ENCODE measurements around the gene CHPF.

CHPF gene

GRCh38 chr2:219497495-219498279, 45.9 kb downstream of the CHPF start:
- H3K14ac ChIP-seq (ENCODE audit: low read length): peak overlapping the region; percentile 76
- no peak overlapping the region for H3K23ac ChIP-seq (ENCODE audit: low read length)
- H4K8ac ChIP-seq (ENCODE audit: low read depth, low read length): peak overlapping the region; percentile 85
- peaks cover 2% of the 10 kb centered on the region for H3K9me3 ChIP-seq (ENCODE audit: insufficient read depth, low read depth, low read length)
- peak overlapping the region; percentile 28 for H3K9ac ChIP-seq (ENCODE audit: low read length)
- peak overlapping the region; percentile 76 for H3K4me3 ChIP-seq (ENCODE audit: low read depth, low read length)
- H2AFZ ChIP-seq (ENCODE audit: insufficient read depth, low read length, poor library complexity): peak overlapping the region; percentile 32
- H2AK5ac ChIP-seq (ENCODE audit: low read length): peak overlapping the region; percentile 4
- peak overlapping the region; percentile 59 for H4K12ac ChIP-seq (ENCODE audit: low read depth, low read length)
- peak; percentile 83 to 90 for DNase-seq
- no CpG with 5 or more reads among the region's 59 CpGs for WGBS (ENCODE audit: extremely low coverage, insufficient coverage, insufficient read length)
- H2BK12ac ChIP-seq (ENCODE audit: low read length): no peak overlapping the region
- peak overlapping the region; percentile 52 for H2BK120ac ChIP-seq (ENCODE audit: insufficient read depth, low read length, poor library complexity)
- H3K18ac ChIP-seq (ENCODE audit: low read length): peak overlapping the region; percentile 87
- H3K4me1 ChIP-seq (ENCODE audit: control insufficient read depth in 1 of 2, insufficient read depth in 2 of 2, low read length in 2 of 2): peaks cover 23 to 38% of the 10 kb centered on the region in 2 experiments
- H3K4ac ChIP-seq (ENCODE audit: low read depth, low read length): peak overlapping the region; percentile 31
- H3K27me3 ChIP-seq (ENCODE audit: insufficient read depth, low read length): peaks cover 16% of the 10 kb centered on the region
- H3K79me1 ChIP-seq (ENCODE audit: low read length): peaks cover 14% of the 10 kb centered on the region
- peak overlapping the region; percentile 94 for H3K4me2 ChIP-seq (ENCODE audit: low read length)
- peak overlapping the region; percentile 91 for H4K91ac ChIP-seq (ENCODE audit: low read depth, low read length)
- peak overlapping the region; percentile 76 for H3K27ac ChIP-seq (ENCODE audit: low read depth, low read length)
- peaks cover 6% of the 10 kb centered on the region for H3K79me2 ChIP-seq (ENCODE audit: control insufficient read depth, insufficient read depth, low read length, poor library complexity)
- no peaks in the 10 kb centered on the region for H3K36me3 ChIP-seq (ENCODE audit: control insufficient read depth in 1 of 2, insufficient read depth in 2 of 2, low read length in 2 of 2)
- peak overlapping the region; percentile 20 for H2BK5ac ChIP-seq (ENCODE audit: low read depth, low read length, poor library complexity)

- no peak overlapping the region for H3K18ac ChIP-seq (ENCODE audit: low read length)
- peak; percentile 55 to 58 for DNase-seq
- no peak overlapping the region for H3K4me2 ChIP-seq (ENCODE audit: low read length)
- H3K9me3 ChIP-seq (ENCODE audit: insufficient read depth, low read depth, low read length): peaks cover 2% of the 10 kb centered on the region
- peaks cover 17 to 31% of the 10 kb centered on the region in 2 experiments for H3K4me1 ChIP-seq (ENCODE audit: control insufficient read depth in 1 of 2, insufficient read depth in 2 of 2, low read length in 2 of 2)
- H4K12ac ChIP-seq (ENCODE audit: low read depth, low read length): no peak overlapping the region
- peaks cover 16% of the 10 kb centered on the region for H3K27me3 ChIP-seq (ENCODE audit: insufficient read depth, low read length)
- no peak overlapping the region for H4K8ac ChIP-seq (ENCODE audit: low read depth, low read length)
- H2AFZ ChIP-seq (ENCODE audit: insufficient read depth, low read length, poor library complexity): no peak overlapping the region
- no peak overlapping the region for H2BK5ac ChIP-seq (ENCODE audit: low read depth, low read length, poor library complexity)
- no peak overlapping the region for H3K9ac ChIP-seq (ENCODE audit: low read length)
- no CpG with 5 or more reads among the region's 61 CpGs for WGBS (ENCODE audit: extremely low coverage, insufficient coverage, insufficient read length)
- peaks cover 11% of the 10 kb centered on the region for H3K79me1 ChIP-seq (ENCODE audit: low read length)
- H3K4ac ChIP-seq (ENCODE audit: low read depth, low read length): no peak overlapping the region
- H3K27ac ChIP-seq (ENCODE audit: low read depth, low read length): no peak overlapping the region
- no peak overlapping the region for H2BK120ac ChIP-seq (ENCODE audit: insufficient read depth, low read length, poor library complexity)
- no peak overlapping the region for H3K14ac ChIP-seq (ENCODE audit: low read length)
- peaks cover 6% of the 10 kb centered on the region for H3K79me2 ChIP-seq (ENCODE audit: control insufficient read depth, insufficient read depth, low read length, poor library complexity)
- no peak overlapping the region for H4K91ac ChIP-seq (ENCODE audit: low read depth, low read length)
- no peak overlapping the region for H2AK5ac ChIP-seq (ENCODE audit: low read length)
- no peak overlapping the region for H3K23ac ChIP-seq (ENCODE audit: low read length)
- H2BK12ac ChIP-seq (ENCODE audit: low read length): no peak overlapping the region
- no peak overlapping the region for H3K4me3 ChIP-seq (ENCODE audit: low read depth, low read length)
- no peaks in the 10 kb centered on the region for H3K36me3 ChIP-seq (ENCODE audit: control insufficient read depth in 1 of 2, insufficient read depth in 2 of 2, low read length in 2 of 2)
These were observed 46.6 kb downstream of the CHPF start for GRCh38 chr2:219496825-219497494.

DNA sequence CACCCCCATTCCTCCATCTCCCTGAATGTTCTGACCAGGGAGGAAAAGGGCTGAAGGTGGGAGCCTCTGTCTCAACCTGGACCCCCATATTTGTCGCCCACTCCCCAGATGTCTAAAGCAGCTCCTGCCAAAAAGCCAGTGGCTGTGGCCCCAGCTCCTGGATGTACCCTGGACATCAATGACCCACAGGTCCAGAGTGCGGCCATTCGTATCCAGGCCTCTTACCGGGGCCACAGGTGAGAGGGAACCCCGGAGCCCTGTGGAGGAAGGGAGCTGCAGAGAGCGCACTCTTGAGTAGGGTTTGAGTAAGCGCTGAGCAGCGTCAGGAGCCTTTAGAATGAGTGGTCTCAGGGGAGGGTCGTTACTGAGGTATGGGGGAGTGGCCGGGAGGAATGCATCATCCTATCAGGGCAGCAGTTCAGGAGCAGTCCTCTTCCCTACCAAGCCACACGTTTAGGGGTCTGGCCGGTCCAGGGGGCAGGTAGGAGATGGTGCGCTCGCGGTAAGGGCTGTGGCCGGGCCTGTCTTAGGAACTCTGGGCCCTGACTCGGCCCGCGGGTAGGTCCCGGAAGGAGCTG, 47.3 kb downstream of the CHPF start:
- no peak for DNase-seq
- Histone ChIP-seq H3K36me3 (ENCODE audit: control insufficient read depth in 1 of 2, insufficient read depth in 2 of 2, low read length in 2 of 2) (no peaks in the 10 kb centered on the region), H3K27ac (ENCODE audit: low read depth, low read length) (no peak overlapping the region), H3K79me1 (ENCODE audit: low read length) (peaks cover 9% of the 10 kb centered on the region), H3K9me3 (ENCODE audit: insufficient read depth, low read depth, low read length) (peaks cover 2% of the 10 kb centered on the region), H2AK5ac (ENCODE audit: low read length) (no peak overlapping the region), H3K9ac (ENCODE audit: low read length) (no peak overlapping the region), H2BK12ac (ENCODE audit: low read length) (no peak overlapping the region), H3K4me2 (ENCODE audit: low read length) (no peak overlapping the region), H4K8ac (ENCODE audit: low read depth, low read length) (no peak overlapping the region), H3K27me3 (ENCODE audit: insufficient read depth, low read length) (peaks cover 16% of the 10 kb centered on the region), H2BK120ac (ENCODE audit: insufficient read depth, low read length, poor library complexity) (no peak overlapping the region), H2AFZ (ENCODE audit: insufficient read depth, low read length, poor library complexity) (no peak overlapping the region), H4K12ac (ENCODE audit: low read depth, low read length) (no peak overlapping the region), H3K4ac (ENCODE audit: low read depth, low read length) (no peak overlapping the region), H4K91ac (ENCODE audit: low read depth, low read length) (no peak overlapping the region), H3K14ac (ENCODE audit: low read length) (no peak overlapping the region), H3K18ac (ENCODE audit: low read length) (no peak overlapping the region), H3K79me2 (ENCODE audit: control insufficient read depth, insufficient read depth, low read length, poor library complexity) (peaks cover 6% of the 10 kb centered on the region), H3K4me1 (ENCODE audit: control insufficient read depth in 1 of 2, insufficient read depth in 2 of 2, low read length in 2 of 2) (peaks cover 11 to 25% of the 10 kb centered on the region in 2 experiments), H3K4me3 (ENCODE audit: low read depth, low read length) (no peak overlapping the region), H3K23ac (ENCODE audit: low read length) (no peak overlapping the region), H2BK5ac (ENCODE audit: low read depth, low read length, poor library complexity) (no peak overlapping the region)
- WGBS (ENCODE audit: extremely low coverage, insufficient coverage, insufficient read length): no CpG with 5 or more reads among the region's 20 CpGs

DNA sequence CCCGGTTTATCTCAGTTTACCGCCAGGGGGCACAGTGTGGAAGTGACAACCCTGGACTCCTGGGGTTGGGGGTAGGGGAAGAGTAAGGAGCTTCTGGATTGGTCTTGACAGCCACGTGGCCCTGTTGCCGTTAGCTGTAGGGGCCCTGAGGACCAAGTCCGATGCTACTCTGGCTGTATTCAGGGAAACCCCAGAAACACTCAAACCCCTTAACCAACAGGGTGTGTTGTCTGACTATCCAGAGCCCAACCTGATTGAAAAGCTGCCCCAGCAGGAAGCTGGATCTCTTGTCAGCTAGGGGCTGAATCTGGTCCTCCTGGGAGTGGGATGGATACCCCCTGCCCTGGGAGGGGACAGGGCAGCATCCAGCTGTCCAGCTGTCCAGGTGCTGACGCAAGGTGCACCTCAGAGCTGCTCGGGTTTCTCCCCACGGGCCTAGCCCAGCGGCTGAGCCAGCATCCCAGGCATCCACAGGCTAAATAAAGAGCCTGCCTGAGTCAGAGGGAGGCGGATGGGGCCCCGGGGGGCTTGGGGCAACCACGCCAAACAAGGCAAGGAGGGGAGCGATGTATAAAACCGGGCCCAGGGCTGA, 48.0 kb downstream of the CHPF start:
- H4K12ac ChIP-seq (ENCODE audit: low read depth, low read length): no peak overlapping the region
- H3K23ac ChIP-seq (ENCODE audit: low read length): no peak overlapping the region
- H3K18ac ChIP-seq (ENCODE audit: low read length): no peak overlapping the region
- H2BK12ac ChIP-seq (ENCODE audit: low read length): no peak overlapping the region
- H3K36me3 ChIP-seq (ENCODE audit: control insufficient read depth in 1 of 2, insufficient read depth in 2 of 2, low read length in 2 of 2): no peaks in the 10 kb centered on the region
- H3K27ac ChIP-seq (ENCODE audit: low read depth, low read length): no peak overlapping the region
- no peak overlapping the region for H3K4me3 ChIP-seq (ENCODE audit: low read depth, low read length)
- peaks cover 8 to 19% of the 10 kb centered on the region in 2 experiments for H3K4me1 ChIP-seq (ENCODE audit: control insufficient read depth in 1 of 2, insufficient read depth in 2 of 2, low read length in 2 of 2)
- peaks cover 6% of the 10 kb centered on the region for H3K79me2 ChIP-seq (ENCODE audit: control insufficient read depth, insufficient read depth, low read length, poor library complexity)
- DNase-seq: peak; percentile 26 to 59
- no peak overlapping the region for H2BK120ac ChIP-seq (ENCODE audit: insufficient read depth, low read length, poor library complexity)
- H4K91ac ChIP-seq (ENCODE audit: low read depth, low read length): no peak overlapping the region
- H4K8ac ChIP-seq (ENCODE audit: low read depth, low read length): no peak overlapping the region
- no CpG with 5 or more reads among the region's 14 CpGs for WGBS (ENCODE audit: extremely low coverage, insufficient coverage, insufficient read length)
- H3K14ac ChIP-seq (ENCODE audit: low read length): no peak overlapping the region
- H3K4ac ChIP-seq (ENCODE audit: low read depth, low read length): no peak overlapping the region
- H3K79me1 ChIP-seq (ENCODE audit: low read length): peaks cover 9% of the 10 kb centered on the region
- no peak overlapping the region for H2AK5ac ChIP-seq (ENCODE audit: low read length)
- H3K4me2 ChIP-seq (ENCODE audit: low read length): no peak overlapping the region
- H3K9me3 ChIP-seq (ENCODE audit: insufficient read depth, low read depth, low read length): peaks cover 2% of the 10 kb centered on the region
- no peak overlapping the region for H2BK5ac ChIP-seq (ENCODE audit: low read depth, low read length, poor library complexity)
- H3K9ac ChIP-seq (ENCODE audit: low read length): no peak overlapping the region
- peaks cover 16% of the 10 kb centered on the region for H3K27me3 ChIP-seq (ENCODE audit: insufficient read depth, low read length)
- no peak overlapping the region for H2AFZ ChIP-seq (ENCODE audit: insufficient read depth, low read length, poor library complexity)
